ENCODE data around the gene USP13. TPM values are rescaled to one million over a fixed set of nuclear protein-coding genes. Genes with fewer than 3 reads are reported as not detected.
"Not testable (repeated sequence)": the region's sequence is repeated elsewhere in the genome, so short reads cannot be mapped to it uniquely, and the experiment has no call there.

The USP13 gene
- total and polyA plus RNA-seq, 4 donors = 2.4 to 7.3 (median 4.2) TPM

DNA sequence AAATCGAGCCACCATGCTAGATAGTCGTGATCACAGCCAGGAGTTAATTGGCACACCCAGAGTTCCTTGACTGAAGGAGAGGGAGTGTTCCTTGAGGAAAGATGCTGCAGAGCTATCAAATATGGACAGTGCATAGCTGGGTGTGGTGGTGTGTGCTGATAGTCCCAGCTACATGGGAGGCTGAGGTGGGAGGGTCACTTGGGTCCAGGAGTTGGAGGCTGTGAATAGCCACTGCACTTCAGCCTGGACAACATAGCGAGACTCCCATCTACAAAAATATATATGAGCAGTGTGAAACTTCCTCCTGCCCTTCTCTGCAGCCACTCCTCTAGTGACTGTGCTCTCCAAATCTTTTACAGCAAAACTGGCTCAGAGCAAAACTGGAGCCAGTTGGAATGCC is 10.0 kb upstream of the USP13 start (continued):
- TF ChIP-seq, protein P1, sequence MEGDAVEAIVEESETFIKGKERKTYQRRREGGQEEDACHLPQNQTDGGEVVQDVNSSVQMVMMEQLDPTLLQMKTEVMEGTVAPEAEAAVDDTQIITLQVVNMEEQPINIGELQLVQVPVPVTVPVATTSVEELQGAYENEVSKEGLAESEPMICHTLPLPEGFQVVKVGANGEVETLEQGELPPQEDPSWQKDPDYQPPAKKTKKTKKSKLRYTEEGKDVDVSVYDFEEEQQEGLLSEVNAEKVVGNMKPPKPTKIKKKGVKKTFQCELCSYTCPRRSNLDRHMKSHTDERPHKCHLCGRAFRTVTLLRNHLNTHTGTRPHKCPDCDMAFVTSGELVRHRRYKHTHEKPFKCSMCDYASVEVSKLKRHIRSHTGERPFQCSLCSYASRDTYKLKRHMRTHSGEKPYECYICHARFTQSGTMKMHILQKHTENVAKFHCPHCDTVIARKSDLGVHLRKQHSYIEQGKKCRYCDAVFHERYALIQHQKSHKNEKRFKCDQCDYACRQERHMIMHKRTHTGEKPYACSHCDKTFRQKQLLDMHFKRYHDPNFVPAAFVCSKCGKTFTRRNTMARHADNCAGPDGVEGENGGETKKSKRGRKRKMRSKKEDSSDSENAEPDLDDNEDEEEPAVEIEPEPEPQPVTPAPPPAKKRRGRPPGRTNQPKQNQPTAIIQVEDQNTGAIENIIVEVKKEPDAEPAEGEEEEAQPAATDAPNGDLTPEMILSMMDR (IDR thresholded peaks at IDR 0.05; ENCODE audit: low read depth, low read length, missing input control) = no peak

DNA sequence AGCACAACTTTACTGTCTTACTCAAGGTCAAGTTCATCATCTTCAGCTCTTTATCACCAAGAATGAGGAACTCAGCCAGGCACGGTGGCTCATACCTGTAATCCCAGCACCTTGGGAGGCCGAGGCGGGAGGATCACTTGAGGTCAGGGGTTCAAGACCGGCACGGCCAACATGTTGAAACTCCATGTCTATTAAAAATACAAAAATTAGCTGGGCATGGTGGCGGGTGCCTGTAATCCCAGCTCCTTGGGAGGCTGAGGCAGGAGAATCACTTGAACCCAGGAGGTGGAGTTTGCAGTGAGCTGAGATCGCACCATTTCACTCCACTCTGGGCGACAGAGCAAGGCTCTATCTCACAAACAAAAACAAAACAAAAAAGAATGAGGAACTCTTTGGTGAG is 9.0 kb upstream of the USP13 start:
- WGBS = 49% methylated on average over 8 of the region's 8 CpGs
- H3K9me3 ChIP-seq (ENCODE audit: control insufficient read depth in 4 of 4, low read length in 3 of 4); DNase-seq (ENCODE audit: low spot score); H3K36me3 ChIP-seq (ENCODE audit: control insufficient read depth in 4 of 4, insufficient read depth in 3 of 4, low read depth in 1 of 4, low read length in 3 of 4); H3K27me3 ChIP-seq (ENCODE audit: control insufficient read depth in 4 of 4, insufficient read depth in 4 of 4, low read length in 3 of 4): not testable (repeated sequence)
- peak overlapping the region; percentile 30 to 75 (median 70) for H3K4me3 ChIP-seq (ENCODE audit: low read depth in 1 of 3, low read length in 3 of 3)
- H3K27ac ChIP-seq (ENCODE audit: low read depth in 1 of 2, low read length in 2 of 2) = peak overlapping the region; percentile 59 to 87
- peaks cover 4 to 21% (median 18%) of the 10 kb centered on the region in 4 donors for H3K4me1 ChIP-seq (ENCODE audit: control insufficient read depth in 4 of 4, insufficient read depth in 4 of 4, low read length in 3 of 4)
- H3K9ac ChIP-seq (ENCODE audit: low read depth in 1 of 2, low read length in 2 of 2) = peak overlapping the region; percentile 58 to 66

DNA sequence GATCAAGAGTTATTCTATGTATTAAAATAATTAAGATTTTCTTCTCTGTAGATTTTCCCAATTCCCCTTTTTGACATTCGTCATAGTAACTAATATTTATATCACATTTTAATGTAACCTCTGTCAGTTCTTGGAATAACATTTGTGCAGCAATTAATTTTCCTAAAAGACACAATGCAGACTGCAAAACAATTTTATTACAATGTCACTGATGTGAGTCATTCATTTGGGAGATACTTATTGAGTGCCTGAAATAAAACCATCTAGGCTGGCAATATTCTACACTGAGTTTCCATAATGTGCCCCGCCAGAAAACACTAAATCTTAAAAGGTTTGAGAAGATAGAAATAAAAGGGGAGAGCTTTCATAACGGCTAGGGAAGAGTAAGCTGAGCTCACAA is 6.7 kb upstream of the USP13 start:
- H3K27ac ChIP-seq (ENCODE audit: low read depth in 1 of 2, low read length in 2 of 2) = no peak overlapping the region
- no peak for DNase-seq (ENCODE audit: low spot score)
- WGBS = 92% methylated on average over 3 of the region's 3 CpGs
- H3K9me3 ChIP-seq (ENCODE audit: control insufficient read depth in 4 of 4, low read length in 3 of 4) = no peaks in the 10 kb centered on the region
- no peaks in the 10 kb centered on the region for H3K27me3 ChIP-seq (ENCODE audit: control insufficient read depth in 4 of 4, insufficient read depth in 4 of 4, low read length in 3 of 4)
- H3K4me3 ChIP-seq (ENCODE audit: low read depth in 1 of 3, low read length in 3 of 3) = no peak overlapping the region
- TF ChIP-seq, protein P1 (IDR thresholded peaks at IDR 0.05; ENCODE audit: low read depth, low read length, missing input control) = no peak
- TF ChIP-seq, protein P2, sequence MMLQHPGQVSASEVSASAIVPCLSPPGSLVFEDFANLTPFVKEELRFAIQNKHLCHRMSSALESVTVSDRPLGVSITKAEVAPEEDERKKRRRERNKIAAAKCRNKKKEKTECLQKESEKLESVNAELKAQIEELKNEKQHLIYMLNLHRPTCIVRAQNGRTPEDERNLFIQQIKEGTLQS (IDR thresholded peaks at IDR 0.05) = no peak
- TF ChIP-seq, protein P3, sequence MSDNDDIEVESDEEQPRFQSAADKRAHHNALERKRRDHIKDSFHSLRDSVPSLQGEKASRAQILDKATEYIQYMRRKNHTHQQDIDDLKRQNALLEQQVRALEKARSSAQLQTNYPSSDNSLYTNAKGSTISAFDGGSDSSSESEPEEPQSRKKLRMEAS (IDR thresholded peaks at IDR 0.05) = no peak
- no peak for TF ChIP-seq RAD21 (IDR thresholded peaks at IDR 0.05)
- no peak for TF ChIP-seq HNF4A (conservative IDR thresholded peaks at IDR 0.05)
- no peak for TF ChIP-seq HNF4G (IDR thresholded peaks at IDR 0.05)
- TF ChIP-seq EGR1 (IDR thresholded peaks at IDR 0.05; ENCODE audit: low read depth in 2 of 2) = no peak
- TF ChIP-seq FOXA1 (IDR thresholded peaks at IDR 0.05) = no peak
- no peak for TF ChIP-seq TAF1 (conservative IDR thresholded peaks at IDR 0.05)
- TF ChIP-seq GABPA (IDR thresholded peaks at IDR 0.05 in 1 of 2, conservative IDR thresholded peaks at IDR 0.05 in 1 of 2) = no peak
- TF ChIP-seq, protein P4, sequence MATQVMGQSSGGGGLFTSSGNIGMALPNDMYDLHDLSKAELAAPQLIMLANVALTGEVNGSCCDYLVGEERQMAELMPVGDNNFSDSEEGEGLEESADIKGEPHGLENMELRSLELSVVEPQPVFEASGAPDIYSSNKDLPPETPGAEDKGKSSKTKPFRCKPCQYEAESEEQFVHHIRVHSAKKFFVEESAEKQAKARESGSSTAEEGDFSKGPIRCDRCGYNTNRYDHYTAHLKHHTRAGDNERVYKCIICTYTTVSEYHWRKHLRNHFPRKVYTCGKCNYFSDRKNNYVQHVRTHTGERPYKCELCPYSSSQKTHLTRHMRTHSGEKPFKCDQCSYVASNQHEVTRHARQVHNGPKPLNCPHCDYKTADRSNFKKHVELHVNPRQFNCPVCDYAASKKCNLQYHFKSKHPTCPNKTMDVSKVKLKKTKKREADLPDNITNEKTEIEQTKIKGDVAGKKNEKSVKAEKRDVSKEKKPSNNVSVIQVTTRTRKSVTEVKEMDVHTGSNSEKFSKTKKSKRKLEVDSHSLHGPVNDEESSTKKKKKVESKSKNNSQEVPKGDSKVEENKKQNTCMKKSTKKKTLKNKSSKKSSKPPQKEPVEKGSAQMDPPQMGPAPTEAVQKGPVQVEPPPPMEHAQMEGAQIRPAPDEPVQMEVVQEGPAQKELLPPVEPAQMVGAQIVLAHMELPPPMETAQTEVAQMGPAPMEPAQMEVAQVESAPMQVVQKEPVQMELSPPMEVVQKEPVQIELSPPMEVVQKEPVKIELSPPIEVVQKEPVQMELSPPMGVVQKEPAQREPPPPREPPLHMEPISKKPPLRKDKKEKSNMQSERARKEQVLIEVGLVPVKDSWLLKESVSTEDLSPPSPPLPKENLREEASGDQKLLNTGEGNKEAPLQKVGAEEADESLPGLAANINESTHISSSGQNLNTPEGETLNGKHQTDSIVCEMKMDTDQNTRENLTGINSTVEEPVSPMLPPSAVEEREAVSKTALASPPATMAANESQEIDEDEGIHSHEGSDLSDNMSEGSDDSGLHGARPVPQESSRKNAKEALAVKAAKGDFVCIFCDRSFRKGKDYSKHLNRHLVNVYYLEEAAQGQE (IDR thresholded peaks at IDR 0.05) = no peak
- TF ChIP-seq JUND (IDR thresholded peaks at IDR 0.05) = no peak
- no peak for TF ChIP-seq FOXA2 (IDR thresholded peaks at IDR 0.05)
- no peak for TF ChIP-seq SP1 (IDR thresholded peaks at IDR 0.05)
- TF ChIP-seq, protein P5, sequence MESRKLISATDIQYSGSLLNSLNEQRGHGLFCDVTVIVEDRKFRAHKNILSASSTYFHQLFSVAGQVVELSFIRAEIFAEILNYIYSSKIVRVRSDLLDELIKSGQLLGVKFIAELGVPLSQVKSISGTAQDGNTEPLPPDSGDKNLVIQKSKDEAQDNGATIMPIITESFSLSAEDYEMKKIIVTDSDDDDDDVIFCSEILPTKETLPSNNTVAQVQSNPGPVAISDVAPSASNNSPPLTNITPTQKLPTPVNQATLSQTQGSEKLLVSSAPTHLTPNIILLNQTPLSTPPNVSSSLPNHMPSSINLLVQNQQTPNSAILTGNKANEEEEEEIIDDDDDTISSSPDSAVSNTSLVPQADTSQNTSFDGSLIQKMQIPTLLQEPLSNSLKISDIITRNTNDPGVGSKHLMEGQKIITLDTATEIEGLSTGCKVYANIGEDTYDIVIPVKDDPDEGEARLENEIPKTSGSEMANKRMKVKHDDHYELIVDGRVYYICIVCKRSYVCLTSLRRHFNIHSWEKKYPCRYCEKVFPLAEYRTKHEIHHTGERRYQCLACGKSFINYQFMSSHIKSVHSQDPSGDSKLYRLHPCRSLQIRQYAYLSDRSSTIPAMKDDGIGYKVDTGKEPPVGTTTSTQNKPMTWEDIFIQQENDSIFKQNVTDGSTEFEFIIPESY (IDR thresholded peaks at IDR 0.05) = no peak
- TF ChIP-seq YY1 (IDR thresholded peaks at IDR 0.05) = no peak
- H3K4me1 ChIP-seq (ENCODE audit: control insufficient read depth in 4 of 4, insufficient read depth in 4 of 4, low read length in 3 of 4) = peaks cover 4 to 21% (median 19%) of the 10 kb centered on the region in 4 donors
- H3K36me3 ChIP-seq (ENCODE audit: control insufficient read depth in 4 of 4, insufficient read depth in 3 of 4, low read depth in 1 of 4, low read length in 3 of 4) = no peaks in the 10 kb centered on the region
- no peak overlapping the region for H3K9ac ChIP-seq (ENCODE audit: low read depth in 1 of 2, low read length in 2 of 2)
